ENCODE data around the gene TTC28.
"Not testable (repeated sequence)": the region's sequence is repeated elsewhere in the genome, so short reads cannot be mapped to it uniquely, and the experiment has no call there.

TTC28 gene

DNA sequence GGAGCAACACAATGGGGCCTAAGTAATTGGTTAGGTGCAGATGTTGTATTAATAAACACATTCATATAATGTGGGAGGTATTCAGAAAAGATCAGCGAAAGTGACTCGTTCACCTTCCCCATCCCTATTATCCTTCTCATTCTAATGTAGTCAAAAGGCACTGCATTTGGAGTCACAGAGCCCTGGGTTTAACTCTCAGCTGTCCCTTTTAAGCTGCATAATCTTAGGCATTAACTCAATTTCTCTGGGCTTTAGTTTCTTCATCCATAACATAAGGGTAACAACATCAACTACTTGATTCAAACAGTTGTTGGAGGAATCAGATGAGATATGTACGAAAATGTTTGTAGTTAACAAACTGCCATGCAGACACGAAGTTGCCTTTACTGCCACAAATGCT is 573.0 kb downstream of the TTC28 start:
- ATAC-seq (replicated peaks) (no peak), DNase-seq (no peak)
- Mint-ChIP-seq H3K9me3 (no peaks in the 10 kb centered on the region), H3K4me1 (no peaks in the 10 kb centered on the region), H3K27me3 (no peaks in the 10 kb centered on the region), H3K27ac (no peak overlapping the region), H3K4me3 (no peak overlapping the region), H3K36me3 (no peaks in the 10 kb centered on the region)

DNA sequence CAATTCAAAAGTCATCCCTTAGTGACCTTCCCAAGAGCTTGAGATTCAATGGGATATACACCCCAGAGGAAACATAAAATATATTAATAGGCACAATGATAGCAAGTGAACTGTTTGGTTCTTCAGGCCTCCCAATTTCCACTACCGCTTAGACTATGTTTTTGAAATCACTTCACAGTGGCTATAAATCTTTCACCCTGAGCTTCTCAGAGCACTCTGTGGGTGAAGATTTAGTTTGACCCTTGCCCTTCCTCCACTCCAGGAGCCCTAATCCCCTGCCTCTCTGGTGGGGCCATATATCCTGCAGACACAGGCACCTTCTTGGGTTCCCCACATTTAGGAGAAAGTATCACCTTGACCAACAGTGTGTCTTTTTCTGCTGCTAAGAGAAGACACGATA is 573.7 kb downstream of the TTC28 start:
- ATAC-seq (replicated peaks) (no peak), DNase-seq (no peak)
- no peaks in the 10 kb centered on the region for H3K36me3 Mint-ChIP-seq
- no peaks in the 10 kb centered on the region for H3K9me3 Mint-ChIP-seq
- H3K27me3 Mint-ChIP-seq: no peaks in the 10 kb centered on the region
- no peaks in the 10 kb centered on the region for H3K4me1 Mint-ChIP-seq
- H3K4me3 Mint-ChIP-seq: no peak overlapping the region
- H3K27ac Mint-ChIP-seq: no peak overlapping the region

DNA sequence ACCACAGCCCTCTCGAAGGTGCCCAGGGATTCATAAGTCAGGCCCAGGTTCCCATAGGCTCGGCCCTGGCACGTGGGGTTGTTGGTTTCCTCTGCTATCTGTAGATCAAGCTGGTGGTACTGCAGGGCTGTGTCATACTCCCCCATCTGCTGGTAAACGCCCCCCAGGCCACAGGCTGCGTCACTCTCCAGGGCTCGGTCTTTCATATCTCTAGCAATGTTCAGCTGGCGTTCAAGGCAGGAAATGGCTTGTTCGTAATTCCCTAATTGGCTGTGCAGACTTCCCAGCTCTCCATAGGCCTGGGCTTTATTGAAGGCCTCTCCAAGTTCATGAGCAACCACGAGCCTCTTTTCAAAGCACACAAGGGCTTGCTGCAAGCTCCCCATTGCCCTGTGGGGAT is 574.2 kb downstream of the TTC28 start:
- DNase-seq: no peak
- H3K27ac Mint-ChIP-seq: no peak overlapping the region
- H3K27me3 Mint-ChIP-seq: no peaks in the 10 kb centered on the region
- ATAC-seq (replicated peaks): no peak
- H3K4me3 Mint-ChIP-seq: no peak overlapping the region
- H3K4me1 Mint-ChIP-seq: no peaks in the 10 kb centered on the region
- no peaks in the 10 kb centered on the region for H3K36me3 Mint-ChIP-seq
- no peaks in the 10 kb centered on the region for H3K9me3 Mint-ChIP-seq

DNA sequence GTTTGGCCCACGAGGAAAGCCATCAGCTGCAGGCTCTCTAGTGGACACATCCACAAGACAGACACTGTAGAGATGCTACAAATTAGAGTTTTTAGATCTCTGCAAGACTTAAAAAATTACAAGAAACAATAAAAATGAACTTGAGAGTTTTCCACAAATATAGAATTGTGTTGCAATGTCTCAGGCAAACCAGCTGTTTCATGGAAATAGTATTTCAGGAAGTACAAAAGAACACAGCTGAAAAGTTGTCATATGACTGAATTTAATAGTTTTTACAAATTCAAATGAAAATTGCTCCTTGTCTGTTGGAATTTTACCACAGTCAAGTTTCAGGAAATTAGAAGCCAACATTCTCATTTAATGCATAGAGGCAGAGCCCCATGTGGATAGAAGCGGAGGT is 576.0 kb downstream of the TTC28 start:
- H3K4me1 Mint-ChIP-seq: no peaks in the 10 kb centered on the region
- ATAC-seq (replicated peaks): no peak
- H3K27me3 Mint-ChIP-seq: no peaks in the 10 kb centered on the region
- no peak overlapping the region for H3K27ac Mint-ChIP-seq
- no peak overlapping the region for H3K4me3 Mint-ChIP-seq
- H3K9me3 Mint-ChIP-seq: no peaks in the 10 kb centered on the region
- H3K36me3 Mint-ChIP-seq: no peaks in the 10 kb centered on the region
- DNase-seq: no peak

DNA sequence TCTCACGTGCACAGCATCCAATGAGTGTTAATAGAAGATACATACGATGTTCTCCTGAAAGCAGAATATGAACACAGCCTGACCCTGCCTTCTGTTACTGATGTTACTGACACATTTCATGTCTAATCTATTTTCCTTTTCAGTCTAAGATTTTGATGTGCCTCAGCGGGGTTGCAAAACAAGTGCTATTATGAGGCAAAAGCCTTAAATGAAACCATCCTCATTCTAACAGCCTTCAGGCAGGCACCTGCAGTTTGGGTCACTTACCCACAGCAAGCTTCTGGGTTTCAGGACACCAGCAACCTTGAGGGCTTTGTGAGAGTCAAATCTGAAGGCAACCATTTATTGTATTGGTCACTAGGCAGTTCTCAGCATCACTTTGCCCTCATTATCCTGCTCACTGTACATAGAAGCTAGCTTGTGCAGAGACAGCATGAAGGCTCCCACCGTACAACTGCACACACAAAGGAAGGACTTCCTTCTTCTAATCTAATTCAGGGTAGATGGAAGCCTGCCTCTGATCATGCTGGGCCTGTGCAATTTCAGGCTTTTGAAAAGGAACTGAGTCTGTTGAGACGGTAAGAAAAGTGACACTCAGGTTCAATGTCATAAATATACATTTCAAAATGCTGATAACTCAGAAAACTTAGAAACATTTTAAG is 577.4 kb downstream of the TTC28 start:
- Mint-ChIP-seq H3K27me3 (no peaks in the 10 kb centered on the region), H3K9me3 (no peaks in the 10 kb centered on the region), H3K36me3 (no peaks in the 10 kb centered on the region), H3K27ac (no peak overlapping the region), H3K4me1 (no peaks in the 10 kb centered on the region), H3K4me3 (no peak overlapping the region)
- ATAC-seq (replicated peaks): no peak
- no peak for DNase-seq

DNA sequence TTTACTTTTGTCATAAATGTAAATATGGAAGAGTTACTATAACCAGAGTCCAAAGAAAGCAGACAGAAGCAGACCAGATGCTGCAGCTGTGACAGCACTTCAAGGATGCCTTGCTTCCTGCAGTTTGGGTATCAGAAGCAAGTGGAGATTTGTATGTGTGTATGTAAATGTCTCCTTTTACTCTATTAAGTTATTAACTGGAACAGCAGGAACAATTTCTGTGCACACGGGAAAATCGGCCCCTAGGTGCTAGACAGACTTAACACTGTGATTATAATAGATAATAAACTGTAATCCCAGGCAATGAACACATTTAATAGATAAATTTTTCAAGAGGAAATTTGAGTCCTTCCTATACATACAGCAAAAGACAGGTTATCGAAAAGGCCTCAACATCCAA is 582.0 kb downstream of the TTC28 start:
- H3K27me3 Mint-ChIP-seq: no peaks in the 10 kb centered on the region
- no peak for DNase-seq
- H3K9me3 Mint-ChIP-seq: no peaks in the 10 kb centered on the region
- H3K4me1 Mint-ChIP-seq: no peaks in the 10 kb centered on the region
- H3K4me3 Mint-ChIP-seq: no peak overlapping the region
- H3K27ac Mint-ChIP-seq: no peak overlapping the region
- no peak for ATAC-seq (replicated peaks)
- no peaks in the 10 kb centered on the region for H3K36me3 Mint-ChIP-seq

DNA sequence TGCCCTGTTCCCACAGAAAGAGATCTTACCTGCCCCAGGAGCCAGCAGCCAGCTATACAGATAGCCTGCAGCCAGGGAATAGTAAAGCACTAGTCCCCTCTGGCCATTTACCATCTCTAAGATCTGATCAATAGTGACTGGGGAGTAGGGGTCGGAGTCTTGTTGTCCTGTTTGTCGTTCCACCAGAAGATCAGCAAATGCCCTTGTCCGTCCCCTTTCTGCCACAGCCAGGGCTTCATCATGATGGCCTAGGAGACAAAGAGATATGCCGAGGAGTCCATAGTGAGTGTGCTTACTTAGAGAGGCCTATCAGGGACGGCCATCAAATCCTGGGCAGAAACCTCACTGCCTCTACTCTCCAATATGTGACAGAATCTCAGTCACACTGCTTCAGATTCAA is 583.5 kb downstream of the TTC28 start:
- no peak for ATAC-seq (replicated peaks)
- H3K4me1 Mint-ChIP-seq: no peaks in the 10 kb centered on the region
- DNase-seq: no peak
- H3K27ac Mint-ChIP-seq: no peak overlapping the region
- no peaks in the 10 kb centered on the region for H3K36me3 Mint-ChIP-seq
- no peaks in the 10 kb centered on the region for H3K27me3 Mint-ChIP-seq
- no peak overlapping the region for H3K4me3 Mint-ChIP-seq
- H3K9me3 Mint-ChIP-seq: no peaks in the 10 kb centered on the region

DNA sequence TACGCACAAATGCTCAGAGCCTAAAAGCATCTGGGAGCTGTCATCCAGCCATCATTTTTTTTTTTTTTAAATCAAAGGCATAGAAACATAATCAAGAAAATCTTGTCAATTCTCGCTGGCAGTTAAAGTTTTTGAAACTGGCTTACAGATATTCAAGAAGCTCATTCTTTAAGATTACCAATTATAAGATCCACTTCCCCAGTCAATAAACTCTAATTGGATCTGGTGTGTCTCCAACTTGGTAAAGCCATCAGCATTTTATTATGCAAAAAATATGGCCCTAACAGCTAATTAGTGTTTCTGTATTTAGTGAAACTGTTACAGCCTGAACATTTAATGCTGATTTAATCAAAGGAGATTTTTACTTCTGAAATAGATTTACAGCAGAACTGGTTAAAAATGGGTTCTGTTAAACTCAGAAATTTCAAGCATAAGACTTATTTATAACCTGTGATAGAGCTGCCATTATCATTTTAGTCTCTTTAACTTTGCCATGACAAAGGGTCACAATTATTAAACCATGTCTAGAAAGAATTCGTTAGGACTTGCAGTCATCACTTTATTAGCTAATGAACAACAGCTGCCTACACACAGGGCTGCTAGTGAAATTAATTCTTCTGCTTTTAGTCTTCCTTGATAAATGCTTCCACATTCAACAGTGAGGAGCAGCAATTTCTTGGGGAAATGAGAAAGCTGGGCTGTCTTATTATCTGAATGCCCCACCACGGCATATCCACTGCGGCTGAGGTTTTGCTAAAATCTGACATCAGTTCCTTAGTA is 584.1 kb downstream of the TTC28 start:
- no peak overlapping the region for H3K27ac Mint-ChIP-seq
- no peaks in the 10 kb centered on the region for H3K9me3 Mint-ChIP-seq
- H3K27me3 Mint-ChIP-seq: no peaks in the 10 kb centered on the region
- H3K36me3 Mint-ChIP-seq: no peaks in the 10 kb centered on the region
- H3K4me1 Mint-ChIP-seq: no peaks in the 10 kb centered on the region
- ATAC-seq (replicated peaks) (no peak), DNase-seq (no peak)
- H3K4me3 Mint-ChIP-seq: no peak overlapping the region

DNA sequence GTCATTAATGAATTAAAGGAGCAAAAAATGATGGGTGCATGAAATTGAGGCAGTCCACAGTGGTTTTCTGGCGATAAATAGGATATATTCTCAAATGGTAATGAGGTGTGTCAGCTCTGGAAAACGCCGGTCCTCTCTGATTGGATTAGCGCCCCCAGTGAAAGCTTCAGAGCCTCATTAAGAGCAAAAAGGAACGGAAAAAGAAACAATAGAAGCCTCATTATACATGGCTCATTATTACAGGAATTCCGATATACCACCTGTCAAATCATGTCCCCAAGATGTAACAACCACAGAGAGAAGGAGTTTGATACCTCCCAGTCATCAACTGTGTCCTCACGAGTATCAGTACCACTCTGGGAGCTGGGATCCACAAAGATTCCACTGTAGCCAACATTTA is 584.9 kb downstream of the TTC28 start:
- H3K27me3 Mint-ChIP-seq: no peaks in the 10 kb centered on the region
- ATAC-seq (replicated peaks): no peak
- no peaks in the 10 kb centered on the region for H3K4me1 Mint-ChIP-seq
- H3K27ac Mint-ChIP-seq: no peak overlapping the region
- H3K36me3 Mint-ChIP-seq: no peaks in the 10 kb centered on the region
- H3K9me3 Mint-ChIP-seq: no peaks in the 10 kb centered on the region
- no peak overlapping the region for H3K4me3 Mint-ChIP-seq
- no peak for DNase-seq

DNA sequence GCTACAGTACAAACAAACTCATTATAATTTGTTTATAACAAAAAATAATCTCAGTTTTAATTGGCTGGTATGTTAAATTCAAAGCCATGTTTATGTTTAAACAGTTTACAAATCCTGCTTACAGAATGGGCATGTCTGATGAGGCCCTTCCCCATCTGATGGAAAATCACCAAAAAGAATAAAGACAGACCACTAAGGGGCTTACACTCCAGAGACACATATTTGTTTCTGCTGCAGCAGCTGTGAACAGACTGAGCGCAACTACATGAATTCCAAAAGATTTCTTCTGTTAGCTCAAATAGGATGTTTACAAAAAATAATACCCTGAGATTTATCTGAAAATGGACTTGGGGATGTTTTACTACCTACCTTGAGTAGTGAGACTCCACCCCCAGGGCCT is 585.9 kb downstream of the TTC28 start:
- Mint-ChIP-seq H3K4me1 (no peaks in the 10 kb centered on the region), H3K36me3 (no peaks in the 10 kb centered on the region), H3K27ac (no peak overlapping the region), H3K9me3 (no peaks in the 10 kb centered on the region), H3K27me3 (no peaks in the 10 kb centered on the region), H3K4me3 (no peak overlapping the region)
- DNase-seq (no peak), ATAC-seq (replicated peaks) (no peak)

DNA sequence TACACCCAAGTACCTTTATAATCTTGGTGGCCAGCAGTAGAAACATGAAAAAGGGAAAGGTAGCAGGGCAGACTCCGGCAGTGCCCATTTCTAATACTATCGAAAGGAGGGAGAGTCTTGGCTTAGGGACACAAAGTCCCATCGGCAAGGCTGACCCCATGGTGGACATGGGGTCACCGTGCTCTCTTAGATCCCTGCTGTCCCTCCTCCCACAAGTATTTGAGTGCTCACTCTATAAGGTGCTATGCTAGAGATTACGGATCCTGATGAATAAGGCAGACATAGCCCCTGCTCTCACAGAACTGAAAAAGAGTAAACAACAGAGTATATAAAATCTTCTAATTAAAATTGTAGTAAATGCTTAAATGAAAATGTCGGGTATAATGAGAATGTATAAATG is 588.2 kb downstream of the TTC28 start:
- no peak for ATAC-seq (replicated peaks)
- no peak overlapping the region for H3K4me3 Mint-ChIP-seq
- H3K27ac Mint-ChIP-seq: no peak overlapping the region
- H3K4me1 Mint-ChIP-seq: no peaks in the 10 kb centered on the region
- H3K27me3 Mint-ChIP-seq: no peaks in the 10 kb centered on the region
- H3K9me3 Mint-ChIP-seq: peaks cover 0 to 2% of the 10 kb centered on the region in 2 donors
- DNase-seq: no peak
- H3K36me3 Mint-ChIP-seq: no peaks in the 10 kb centered on the region

DNA sequence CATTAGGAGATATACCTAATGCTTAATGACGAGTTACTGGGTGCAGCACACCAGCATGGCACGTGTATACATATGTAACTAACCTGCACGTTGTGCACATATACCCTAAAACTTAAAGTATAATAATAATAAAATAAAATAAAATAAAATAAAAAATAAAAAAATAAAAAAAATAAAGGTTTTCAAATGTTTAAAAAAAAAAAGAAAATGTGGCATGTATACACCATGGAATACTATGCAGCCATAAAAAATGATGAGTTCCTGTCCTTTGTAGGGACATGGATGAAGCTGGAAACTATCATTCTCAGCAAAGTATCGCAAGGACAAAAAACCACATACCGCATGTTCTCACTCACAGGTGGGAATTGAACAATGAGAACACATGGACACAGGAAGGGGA is 590.1 kb downstream of the TTC28 start:
- not testable (repeated sequence) for H3K9me3 Mint-ChIP-seq; DNase-seq; ATAC-seq (replicated peaks); H3K4me1 Mint-ChIP-seq; H3K27ac Mint-ChIP-seq; H3K4me3 Mint-ChIP-seq; H3K27me3 Mint-ChIP-seq; H3K36me3 Mint-ChIP-seq

DNA sequence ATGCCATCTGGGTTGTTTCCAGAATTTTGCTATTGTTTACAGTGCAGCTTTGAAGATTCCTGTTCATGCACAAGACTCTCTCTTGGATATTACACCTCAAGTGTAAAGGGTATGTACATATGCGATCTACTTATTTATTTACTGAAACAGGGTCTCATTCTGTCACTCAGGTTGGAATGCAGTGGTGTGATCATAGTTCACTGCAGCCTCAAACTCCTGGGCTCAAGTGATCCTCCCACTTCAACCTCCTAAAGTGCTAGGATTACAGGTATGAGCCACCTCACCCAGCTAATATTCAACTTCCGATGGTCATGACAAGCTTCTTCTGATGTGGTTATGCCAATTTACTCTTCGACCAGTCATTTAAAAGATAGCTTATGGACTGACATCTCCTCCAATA is 602.5 kb downstream of the TTC28 start:
- no peak overlapping the region for H3K4me3 Mint-ChIP-seq
- no peak overlapping the region for H3K27ac Mint-ChIP-seq
- no peaks in the 10 kb centered on the region for H3K36me3 Mint-ChIP-seq
- no peaks in the 10 kb centered on the region for H3K9me3 Mint-ChIP-seq
- DNase-seq (no peak), ATAC-seq (replicated peaks) (no peak)
- H3K27me3 Mint-ChIP-seq: peaks cover 0 to 4% of the 10 kb centered on the region in 2 donors
- no peaks in the 10 kb centered on the region for H3K4me1 Mint-ChIP-seq

DNA sequence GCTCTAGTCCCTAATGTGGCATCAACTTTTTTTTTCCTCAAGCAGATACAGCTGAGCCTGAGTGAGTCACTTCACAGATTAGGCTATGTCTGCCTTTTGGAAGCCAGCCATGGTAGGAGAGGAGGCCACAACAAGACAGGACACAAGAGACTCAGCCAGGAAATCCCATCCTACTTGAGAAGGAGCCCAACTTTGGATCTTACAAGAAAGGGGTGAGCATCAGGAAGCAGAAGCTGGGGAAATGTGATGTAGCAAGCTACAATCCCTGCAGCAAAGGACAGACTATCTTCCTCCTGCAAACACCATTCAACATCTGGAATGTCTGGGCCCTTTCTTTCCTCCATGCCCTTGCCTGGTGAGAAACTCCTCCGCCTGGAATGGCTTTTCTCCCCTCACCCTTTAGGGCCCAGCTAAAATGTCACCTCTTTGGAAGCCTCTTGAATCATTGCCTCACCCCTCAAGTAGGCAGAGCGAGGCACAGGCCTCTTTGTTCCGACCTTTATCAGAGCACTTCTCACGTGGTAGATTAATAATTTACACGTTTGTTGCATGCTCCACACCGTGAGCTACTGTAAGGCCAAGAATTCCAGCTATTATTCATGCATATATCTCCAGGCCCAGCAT is 604.2 kb downstream of the TTC28 start:
- Mint-ChIP-seq H3K36me3 (peaks cover 0 to 3% of the 10 kb centered on the region in 2 donors), H3K27ac (peak overlapping the region; percentile 38), H3K4me1 (no peaks in the 10 kb centered on the region), H3K9me3 (no peaks in the 10 kb centered on the region), H3K27me3 (no peaks in the 10 kb centered on the region), H3K4me3 (no peak overlapping the region)
- DNase-seq (no peak), ATAC-seq (replicated peaks) (no peak)

DNA sequence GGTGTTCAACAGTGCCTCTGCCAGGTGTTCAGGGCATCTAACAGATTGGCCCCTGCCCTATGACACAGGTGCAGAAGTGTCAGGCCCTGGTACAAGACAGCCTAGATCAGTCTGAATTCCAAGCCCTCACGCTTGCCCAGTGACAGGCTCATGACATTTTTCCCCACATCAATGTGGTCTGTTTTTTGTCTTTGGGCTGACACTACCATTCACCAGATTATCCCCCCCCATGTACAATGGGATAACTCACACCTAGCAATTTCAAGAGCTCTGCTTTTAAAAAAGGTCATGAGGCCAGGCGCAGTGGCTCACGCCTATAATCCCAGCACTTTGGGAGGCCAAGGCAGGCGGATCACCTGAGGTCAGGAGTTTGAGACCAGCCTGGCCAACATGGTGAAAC is 605.1 kb downstream of the TTC28 start:
- ATAC-seq (replicated peaks) (no peak), DNase-seq (no peak)
- Mint-ChIP-seq H3K27me3 (no peaks in the 10 kb centered on the region), H3K9me3 (no peaks in the 10 kb centered on the region), H3K27ac (no peak overlapping the region), H3K4me1 (no peaks in the 10 kb centered on the region), H3K4me3 (no peak overlapping the region), H3K36me3 (peaks cover 0 to 3% of the 10 kb centered on the region in 2 donors)

All from stimulated activated naive B cell treated with anti-CD40 and anti-IgM and Interleukin-4, amounts not matched to agents 10 μg/mL and 1 μg/mL and 100 μg/mL, for 72 hours (primary cell).